Thymus (tissue), 11 donors: ENCODE measurements around the gene TMEM245. TPM values are rescaled to one million over a fixed set of nuclear protein-coding genes. Genes with fewer than 3 reads are reported as not detected.

Experiments used
- DNase-seq, 9 donors: peaks; one replicate each; pipeline ENCODE4 v3.0.0-alpha.2; 2013; ENCODE audit warnings: low spot score in 9 of 9, low read depth in 6 of 9, missing footprints in 1 of 9
- H3K27ac ChIP-seq, 2 donors: one replicate each; pipeline ENCODE4 v1.5.1; 2013; ENCODE audit warnings: control low read depth in 1 of 2, low read depth in 1 of 2, low read length in 1 of 2, mild to moderate bottlenecking in 1 of 2, moderate library complexity in 1 of 2
- H3K27me3 ChIP-seq, 2 donors: one replicate each; pipeline ENCODE4 v1.5.1; 2013; ENCODE audit warnings: low read length in 1 of 2; ENCODE audit not compliant: control insufficient read depth in 2 of 2, insufficient read depth in 1 of 2
- H3K36me3 ChIP-seq, 2 donors: one replicate each; pipeline ENCODE4 v1.5.1; 2013; ENCODE audit warnings: low read length in 1 of 2, mild to moderate bottlenecking in 1 of 2, moderate library complexity in 1 of 2; ENCODE audit not compliant: control insufficient read depth in 2 of 2, insufficient read depth in 2 of 2
- H3K4me1 ChIP-seq, 2 donors: one replicate each; pipeline ENCODE4 v1.5.1; 2013; ENCODE audit warnings: low read length in 2 of 2; ENCODE audit not compliant: control insufficient read depth in 2 of 2, insufficient read depth in 2 of 2
- H3K4me3 ChIP-seq, 2 donors: one replicate each; pipeline ENCODE4 v1.5.1; 2013; ENCODE audit warnings: low read length in 2 of 2, control low read depth in 1 of 2, mild to moderate bottlenecking in 1 of 2
- H3K9me3 ChIP-seq, 2 donors: one replicate each; pipeline ENCODE4 v1.5.1; 2013; ENCODE audit warnings: low read length in 1 of 2, mild to moderate bottlenecking in 1 of 2; ENCODE audit not compliant: control insufficient read depth in 2 of 2, insufficient read depth in 1 of 2
- WGBS: extraction: QIAGEN DNeasy Blood & Tissue Kit; methylation state at CpG from one replicate; pipeline ENCODE4 v1.1.7; 2013; 5-methylcytosine and 5-hydroxymethylcytosine counted together
- polyA plus RNA-seq: library from polyadenylated mRNA; stranded (reverse); fragments of 200-250 nt; gene quantifications from one replicate; pipeline ENCODE4 v1.2.3, GENCODE V29; 2013
- total RNA-seq: library from RNA; stranded (reverse); fragments of 120-200 nt; gene quantifications from one replicate; pipeline ENCODE4 v1.2.4, GENCODE V29; 2013
- donor health status: healthy.

TMEM245 gene
- total and polyA plus RNA-seq, 2 donors = 9.3 to 21.1 TPM

DNA sequence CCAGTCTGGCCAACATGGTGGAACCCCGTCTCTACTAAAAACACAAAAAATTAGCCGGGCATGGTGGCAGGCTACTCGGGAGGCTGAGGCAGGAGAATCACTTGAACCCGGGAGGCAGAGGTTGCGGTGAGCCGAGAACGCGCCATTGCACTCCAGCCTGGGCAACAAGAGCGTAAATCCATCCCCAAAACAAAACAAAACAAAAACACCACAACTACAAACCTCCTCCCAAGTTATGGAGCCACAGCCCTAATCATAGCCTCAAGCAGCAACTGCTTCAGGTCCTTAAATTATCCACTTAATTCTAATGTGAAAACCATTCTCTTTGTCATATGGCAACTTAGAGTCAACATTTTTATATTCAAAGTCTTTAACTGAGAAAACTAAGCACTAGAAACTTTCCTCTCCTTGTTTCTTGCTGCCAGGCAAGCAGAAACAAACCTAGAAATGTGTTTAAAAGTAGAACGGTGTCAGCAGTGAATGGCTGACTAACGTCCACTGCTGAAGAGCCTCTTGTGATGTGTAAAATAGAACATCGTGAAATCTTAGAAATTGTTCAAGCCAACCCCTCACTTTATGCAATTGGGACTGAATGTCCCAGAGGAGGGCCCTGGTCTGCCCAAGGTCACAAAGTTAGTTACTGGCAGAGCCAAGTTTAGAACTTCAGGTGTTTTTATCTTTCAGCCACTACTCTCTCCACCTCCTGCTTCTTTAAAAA lies 5.7 kb downstream of the TMEM245 start:
- no peak for DNase-seq
- peaks cover 9 to 18% of the 10 kb centered on the region in 2 donors for H3K4me1 ChIP-seq
- WGBS = 96% methylated on average over 12 of the region's 12 CpGs
- no peak overlapping the region for H3K4me3 ChIP-seq
- no peaks in the 10 kb centered on the region for H3K27me3 ChIP-seq
- no peaks in the 10 kb centered on the region for H3K9me3 ChIP-seq
- no peak overlapping the region for H3K27ac ChIP-seq
- no peaks in the 10 kb centered on the region for H3K36me3 ChIP-seq

DNA sequence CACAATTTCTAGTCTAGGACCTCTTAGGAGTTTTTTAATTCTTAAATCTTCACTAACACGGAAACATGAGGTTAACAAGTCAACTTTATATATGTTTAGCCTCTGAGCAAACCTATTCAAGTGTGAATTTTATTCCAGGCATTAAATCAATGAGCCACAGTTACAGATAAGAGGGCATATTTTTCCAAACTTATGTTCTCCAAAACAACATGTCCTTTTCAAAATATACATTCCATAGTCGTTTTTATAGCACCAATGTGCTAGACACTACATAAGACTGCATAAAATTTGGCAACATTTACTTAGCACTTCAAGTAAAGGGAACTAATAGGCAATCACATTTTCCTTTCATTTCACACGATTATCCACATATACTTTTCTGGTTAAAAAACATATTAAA lies 6.5 kb downstream of the TMEM245 start:
- no peak overlapping the region for H3K27ac ChIP-seq
- WGBS = 92% methylated on average over 3 of the region's 3 CpGs
- no peak for DNase-seq
- peaks cover 5 to 11% of the 10 kb centered on the region in 2 donors for H3K4me1 ChIP-seq
- H3K9me3 ChIP-seq = no peaks in the 10 kb centered on the region
- H3K4me3 ChIP-seq = no peak overlapping the region
- no peaks in the 10 kb centered on the region for H3K36me3 ChIP-seq
- no peaks in the 10 kb centered on the region for H3K27me3 ChIP-seq

DNA sequence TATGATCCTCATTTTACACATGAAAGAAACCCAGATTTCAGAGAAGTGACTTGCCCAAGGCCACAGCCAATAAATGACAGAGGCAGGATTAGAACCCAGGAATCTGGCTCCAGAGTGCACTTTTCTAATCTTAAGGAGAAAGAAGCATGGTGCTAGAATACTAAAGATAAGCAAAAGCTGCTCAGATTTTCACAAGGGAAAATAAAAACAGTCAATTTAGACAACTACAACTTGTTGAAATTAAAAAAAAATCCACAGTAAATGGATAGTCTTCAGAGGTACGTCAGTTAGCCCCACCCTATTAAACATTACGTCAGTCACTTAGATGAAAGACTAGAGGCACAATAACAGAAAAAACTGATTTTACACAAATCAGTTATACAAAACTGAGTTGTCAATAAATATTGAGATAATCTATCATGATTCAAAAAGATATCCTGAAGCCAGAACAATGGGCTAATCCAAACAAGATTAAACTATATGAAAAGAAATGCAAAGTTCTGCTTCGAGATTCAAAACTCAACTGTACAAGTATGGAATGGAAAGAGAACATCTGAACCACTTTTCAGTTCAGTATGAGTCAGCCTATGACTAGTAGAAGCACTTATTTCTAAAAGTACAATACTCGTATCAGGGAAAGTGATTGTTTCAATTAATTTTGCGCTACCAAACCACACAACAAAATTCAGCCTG lies 9.3 kb downstream of the TMEM245 start:
- H3K27ac ChIP-seq = no peak overlapping the region
- 87% methylated on average over 5 of the region's 5 CpGs for WGBS
- DNase-seq = no peak
- H3K4me3 ChIP-seq = no peak overlapping the region
- no peaks in the 10 kb centered on the region for H3K27me3 ChIP-seq
- peaks cover 0 to 2% of the 10 kb centered on the region in 2 donors for H3K4me1 ChIP-seq
- H3K36me3 ChIP-seq = peaks cover 0 to 6% of the 10 kb centered on the region in 2 donors
- H3K9me3 ChIP-seq = no peaks in the 10 kb centered on the region

DNA sequence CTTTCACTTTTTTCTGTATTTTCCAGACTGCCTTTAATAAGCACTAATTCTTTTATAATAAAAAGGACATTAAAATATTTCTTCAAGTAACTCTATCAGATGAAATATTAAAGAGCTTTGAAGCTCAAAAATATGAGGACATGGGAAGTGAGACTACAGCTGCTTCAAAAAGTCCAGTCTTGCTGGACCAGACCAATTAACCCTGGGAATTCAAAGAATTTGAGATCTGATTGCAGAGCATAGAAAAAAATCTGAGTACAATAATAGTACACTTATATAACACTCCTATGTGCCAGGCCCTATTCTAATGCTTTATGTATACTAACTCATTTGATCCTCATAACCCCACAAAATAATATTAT lies 9.8 kb downstream of the TMEM245 start:
- no peak for DNase-seq
- H3K9me3 ChIP-seq = no peaks in the 10 kb centered on the region
- peaks cover 0 to 6% of the 10 kb centered on the region in 2 donors for H3K36me3 ChIP-seq
- no peak overlapping the region for H3K27ac ChIP-seq
- no peak overlapping the region for H3K4me3 ChIP-seq
- H3K4me1 ChIP-seq = peaks cover 0 to 2% of the 10 kb centered on the region in 2 donors
- no peaks in the 10 kb centered on the region for H3K27me3 ChIP-seq

DNA sequence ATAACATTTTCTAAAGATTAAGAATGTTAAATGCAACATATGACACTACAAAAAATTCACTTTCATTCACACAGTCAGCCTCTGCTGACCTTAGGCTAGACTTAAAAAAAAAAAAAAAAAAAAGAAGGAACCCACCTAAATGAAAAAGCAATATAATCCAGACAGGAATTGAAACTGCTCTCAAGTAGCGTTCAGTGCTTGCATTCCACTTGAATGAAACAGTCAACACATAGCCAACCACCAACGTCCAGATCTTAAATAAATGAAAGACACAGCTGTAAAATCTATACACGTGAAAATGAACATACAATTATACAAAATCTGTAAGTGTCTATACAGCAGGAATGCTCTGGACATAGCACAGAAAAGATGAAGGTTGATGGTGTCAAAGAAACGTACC lies 11.4 kb downstream of the TMEM245 start:
- 84% methylated on average over 4 of the region's 4 CpGs for WGBS
- Histone ChIP-seq H3K27me3 (no peaks in the 10 kb centered on the region), H3K4me3 (no peak overlapping the region), H3K4me1 (peaks cover 0 to 2% of the 10 kb centered on the region in 2 donors), H3K9me3 (peaks cover 0 to 4% of the 10 kb centered on the region in 2 donors), H3K27ac (no peak overlapping the region), H3K36me3 (peaks cover 8 to 11% of the 10 kb centered on the region in 2 donors)
- DNase-seq = no peak

DNA sequence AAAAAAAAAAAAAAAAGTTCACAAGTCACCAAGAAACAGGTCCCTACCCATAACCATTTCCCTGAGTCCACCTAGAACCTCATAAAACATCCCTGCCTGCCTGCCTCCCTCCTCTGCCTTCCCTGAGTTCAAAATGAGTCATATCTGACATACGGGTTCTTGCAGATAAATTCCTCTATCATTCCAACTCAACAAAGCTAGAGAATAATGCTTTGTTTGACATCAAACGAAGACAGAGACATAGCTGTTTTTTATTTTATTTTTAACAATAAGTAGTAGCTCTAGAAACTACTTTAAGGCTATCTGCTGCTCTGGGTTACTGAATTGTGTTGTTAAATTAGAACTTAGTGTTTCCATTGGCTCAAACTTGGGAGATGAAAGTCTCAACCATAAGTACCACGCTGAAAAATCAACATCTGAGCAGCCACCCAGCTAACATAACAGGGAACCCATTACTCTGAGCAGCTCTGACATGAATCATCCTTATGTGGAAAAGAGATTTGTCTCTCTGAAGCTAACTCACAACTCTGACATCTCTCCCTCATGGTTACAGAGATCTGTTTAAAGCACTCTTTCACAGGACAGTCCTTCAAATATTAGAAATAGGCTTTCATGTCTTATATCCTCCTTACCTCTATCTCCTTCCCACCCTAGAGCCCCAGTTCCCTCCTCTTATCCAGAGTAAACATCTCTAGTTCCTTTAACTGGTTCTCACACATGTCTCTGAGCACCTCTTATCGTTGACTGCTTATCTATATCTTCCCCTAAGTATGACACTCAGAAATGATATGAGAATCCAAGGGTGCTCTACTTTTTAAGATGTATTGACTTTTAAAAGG lies 12.1 kb downstream of the TMEM245 start:
- 69% methylated on average over 4 of the region's 4 CpGs for WGBS
- H3K36me3 ChIP-seq = peaks cover 11 to 13% of the 10 kb centered on the region in 2 donors
- DNase-seq = no peak
- no peak overlapping the region for H3K4me3 ChIP-seq
- H3K27me3 ChIP-seq = no peaks in the 10 kb centered on the region
- peaks cover 0 to 2% of the 10 kb centered on the region in 2 donors for H3K4me1 ChIP-seq
- H3K27ac ChIP-seq = peak overlapping the region in 1 of 2 donors; percentile 50
- peaks cover 0 to 4% of the 10 kb centered on the region in 2 donors for H3K9me3 ChIP-seq

DNA sequence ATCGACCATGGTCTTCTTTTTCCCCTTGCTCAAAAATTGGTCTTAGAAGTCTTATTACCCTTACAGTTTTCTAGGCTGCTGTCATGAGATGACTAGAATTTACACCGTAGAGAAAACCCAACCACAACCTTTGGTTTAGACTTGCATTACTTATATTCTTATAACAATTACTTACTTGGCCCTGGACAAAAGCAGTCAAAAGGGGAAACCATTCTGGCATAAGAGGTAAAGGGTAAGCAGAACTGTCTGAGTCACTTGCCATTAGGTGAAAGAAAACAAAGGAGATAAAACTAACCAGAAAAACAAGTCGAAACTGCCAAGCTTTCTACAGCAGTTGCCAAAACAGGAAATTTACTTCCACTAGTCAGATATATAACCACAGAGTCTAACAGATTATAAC lies 17.9 kb downstream of the TMEM245 start:
- peaks cover 0 to 3% of the 10 kb centered on the region in 2 donors for H3K4me1 ChIP-seq
- peaks cover 0 to 4% of the 10 kb centered on the region in 2 donors for H3K9me3 ChIP-seq
- peak in 3 of 9 donors; percentile 26 to 66 (median 32) for DNase-seq
- WGBS = 24% methylated on average over 3 of the region's 3 CpGs
- H3K27me3 ChIP-seq = no peaks in the 10 kb centered on the region
- no peak overlapping the region for H3K4me3 ChIP-seq
- H3K36me3 ChIP-seq = peaks cover 18% of the 10 kb centered on the region in 2 donors
- peak overlapping the region; percentile 65 to 86 for H3K27ac ChIP-seq

DNA sequence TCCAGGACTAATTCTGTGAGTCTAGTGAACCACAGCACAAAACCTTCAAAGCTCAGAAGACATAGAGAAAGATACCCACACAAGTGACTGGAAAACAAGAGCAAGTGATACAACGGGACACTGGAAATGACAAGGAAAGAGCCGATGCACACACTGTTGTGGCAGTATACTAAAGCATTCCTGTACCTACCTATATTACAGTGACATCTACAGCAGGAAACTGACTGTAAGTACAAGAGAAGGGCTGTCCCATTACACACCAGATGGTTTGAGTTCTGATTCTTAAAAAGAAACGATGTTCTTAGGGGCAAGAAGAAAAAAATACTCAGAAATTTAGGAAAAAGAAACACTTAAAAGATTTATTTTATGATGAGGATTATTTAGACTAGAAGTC lies 18.5 kb downstream of the TMEM245 start:
- peak in 1 of 9 donors; percentile 35 for DNase-seq
- H3K4me3 ChIP-seq = no peak overlapping the region
- WGBS = 72% methylated on average over 3 of the region's 3 CpGs
- H3K27ac ChIP-seq = no peak overlapping the region
- peaks cover 0 to 4% of the 10 kb centered on the region in 2 donors for H3K9me3 ChIP-seq
- H3K27me3 ChIP-seq = no peaks in the 10 kb centered on the region
- H3K4me1 ChIP-seq = peaks cover 0 to 3% of the 10 kb centered on the region in 2 donors
- H3K36me3 ChIP-seq = peaks cover 18% of the 10 kb centered on the region in 2 donors
